C4-2B (cell line): ENCODE results near the gene PPP4R3A.
"Not testable (repeated sequence)": the region's sequence is repeated elsewhere in the genome, so short reads cannot be mapped to it uniquely, and the experiment has no call there.

Source experiments
- H3K27ac ChIP-seq: fragments of 450-650 bp; 2 replicates; pipeline ENCODE4 v1.5.1; 2017
- ZFX ChIP-seq: fragments of 450-650 bp; IDR thresholded peaks from 2 replicates; pipeline ENCODE4 v1.6.1; 2017
- TF ChIP-seq, protein P1 (sequence below): fragments of 450-650 bp; conservative IDR thresholded peaks from 2 replicates; pipeline ENCODE4 v1.5.1; 2017; ENCODE audit warnings: mild to moderate bottlenecking

Gene PPP4R3A

DNA sequence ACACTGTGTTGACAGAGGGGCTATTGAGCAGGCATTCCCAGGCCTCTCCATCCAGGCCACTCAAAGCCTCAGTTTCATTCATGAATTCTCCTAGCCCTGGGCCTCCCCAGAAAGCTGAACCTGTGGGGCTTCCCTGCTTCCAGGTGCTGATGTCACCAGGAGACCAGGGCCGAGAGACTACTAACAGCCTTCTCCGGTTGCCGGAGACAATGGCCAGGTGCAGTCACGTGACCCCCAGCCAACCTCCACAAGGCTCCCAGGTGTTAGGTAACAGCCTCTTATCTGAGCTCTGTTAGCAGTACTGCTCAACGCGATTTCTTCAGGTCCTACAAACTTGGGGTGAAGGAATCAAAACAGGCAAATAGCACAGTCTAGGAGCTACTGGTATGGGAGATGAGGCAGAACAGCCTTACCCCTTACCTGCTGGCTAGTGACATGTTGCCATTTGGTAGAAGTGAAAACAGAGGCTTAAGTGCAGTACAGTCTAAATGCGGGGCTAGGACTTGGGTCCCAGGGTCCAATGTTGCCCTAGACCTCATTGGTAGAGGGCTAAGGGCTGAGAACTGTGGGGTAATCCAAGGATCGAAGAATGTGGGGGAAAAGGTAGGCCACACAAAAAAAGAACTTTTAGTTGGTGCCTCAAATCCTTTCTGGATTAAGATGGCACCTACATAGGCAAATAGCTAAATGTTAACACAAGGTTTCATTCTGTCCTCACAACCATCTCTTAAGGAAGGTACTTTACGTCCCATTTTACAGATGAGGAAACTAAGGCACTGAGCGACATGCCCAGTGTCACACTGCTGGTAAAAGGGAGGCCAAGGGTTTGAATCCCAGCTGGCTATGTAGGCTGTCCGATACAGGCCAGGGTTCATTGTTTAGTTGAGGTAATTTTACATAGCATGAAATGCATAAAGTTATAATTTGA, 96.3 kb downstream of the PPP4R3A start:
- H3K27ac ChIP-seq: peak overlapping the region; percentile 41
- TF ChIP-seq ZFX: no peak
- TF ChIP-seq, protein P1, sequence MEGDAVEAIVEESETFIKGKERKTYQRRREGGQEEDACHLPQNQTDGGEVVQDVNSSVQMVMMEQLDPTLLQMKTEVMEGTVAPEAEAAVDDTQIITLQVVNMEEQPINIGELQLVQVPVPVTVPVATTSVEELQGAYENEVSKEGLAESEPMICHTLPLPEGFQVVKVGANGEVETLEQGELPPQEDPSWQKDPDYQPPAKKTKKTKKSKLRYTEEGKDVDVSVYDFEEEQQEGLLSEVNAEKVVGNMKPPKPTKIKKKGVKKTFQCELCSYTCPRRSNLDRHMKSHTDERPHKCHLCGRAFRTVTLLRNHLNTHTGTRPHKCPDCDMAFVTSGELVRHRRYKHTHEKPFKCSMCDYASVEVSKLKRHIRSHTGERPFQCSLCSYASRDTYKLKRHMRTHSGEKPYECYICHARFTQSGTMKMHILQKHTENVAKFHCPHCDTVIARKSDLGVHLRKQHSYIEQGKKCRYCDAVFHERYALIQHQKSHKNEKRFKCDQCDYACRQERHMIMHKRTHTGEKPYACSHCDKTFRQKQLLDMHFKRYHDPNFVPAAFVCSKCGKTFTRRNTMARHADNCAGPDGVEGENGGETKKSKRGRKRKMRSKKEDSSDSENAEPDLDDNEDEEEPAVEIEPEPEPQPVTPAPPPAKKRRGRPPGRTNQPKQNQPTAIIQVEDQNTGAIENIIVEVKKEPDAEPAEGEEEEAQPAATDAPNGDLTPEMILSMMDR: no peak

DNA sequence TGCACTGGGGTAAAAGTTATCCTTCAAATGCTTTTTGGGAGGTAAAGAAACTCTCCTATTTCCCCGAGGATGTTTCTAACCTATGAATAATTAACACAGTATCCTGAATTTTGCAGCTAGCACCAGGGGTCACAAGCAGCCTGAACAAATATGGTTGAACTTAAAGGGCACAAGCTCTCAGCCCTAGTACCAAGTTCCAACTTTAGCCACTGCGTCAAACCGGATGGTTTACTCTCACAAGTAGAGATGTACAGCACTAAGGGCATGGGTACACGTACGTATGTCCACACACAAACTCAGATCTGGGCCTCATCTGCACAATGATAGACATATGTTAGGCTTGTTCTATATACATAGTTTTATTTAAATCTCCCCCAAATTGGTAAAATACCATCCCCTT, 97.2 kb downstream of the PPP4R3A start:
- H3K27ac ChIP-seq: peak overlapping the region; percentile 41; the same call in 1 of the 2 replicates
- TF ChIP-seq, protein P1: no peak
- TF ChIP-seq ZFX: no peak

DNA sequence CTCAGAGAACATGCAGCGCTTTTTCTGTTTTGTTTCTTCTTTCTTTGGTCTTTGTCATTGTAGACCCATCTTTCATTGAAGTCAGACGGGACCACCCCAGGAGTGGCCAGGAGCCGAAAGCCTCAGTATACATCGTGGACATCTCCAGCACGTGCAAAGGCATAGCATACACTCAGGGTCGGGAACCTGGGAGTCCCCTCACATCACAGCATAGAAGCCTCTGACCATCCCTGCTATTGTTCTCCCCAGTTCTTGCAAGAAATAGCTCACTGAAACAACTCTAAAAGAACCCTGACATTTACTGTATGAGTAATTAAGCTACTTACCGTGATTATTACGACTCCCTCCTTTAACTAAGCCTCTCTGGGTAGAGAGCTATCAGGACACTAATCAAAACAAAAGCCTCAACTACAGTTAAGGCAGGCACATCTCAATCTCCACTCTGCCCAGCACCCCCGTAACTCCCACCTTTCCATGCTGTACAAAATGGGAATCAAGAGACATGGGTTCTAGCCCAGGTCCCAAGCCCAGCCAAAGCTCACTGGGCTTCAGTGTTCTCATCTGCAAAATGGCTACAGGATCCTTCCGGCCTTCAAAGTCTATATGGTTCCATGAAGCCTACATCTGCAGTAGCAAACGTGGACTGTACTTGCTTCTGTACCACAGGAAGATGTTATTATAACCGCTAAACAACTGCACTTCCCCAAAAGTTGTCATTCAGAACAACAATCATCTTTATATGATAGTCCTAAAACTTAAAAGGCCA, 99.2 kb downstream of the PPP4R3A start:
- H3K27ac ChIP-seq: no peak overlapping the region
- TF ChIP-seq, protein P1: no peak
- TF ChIP-seq ZFX: no peak

DNA sequence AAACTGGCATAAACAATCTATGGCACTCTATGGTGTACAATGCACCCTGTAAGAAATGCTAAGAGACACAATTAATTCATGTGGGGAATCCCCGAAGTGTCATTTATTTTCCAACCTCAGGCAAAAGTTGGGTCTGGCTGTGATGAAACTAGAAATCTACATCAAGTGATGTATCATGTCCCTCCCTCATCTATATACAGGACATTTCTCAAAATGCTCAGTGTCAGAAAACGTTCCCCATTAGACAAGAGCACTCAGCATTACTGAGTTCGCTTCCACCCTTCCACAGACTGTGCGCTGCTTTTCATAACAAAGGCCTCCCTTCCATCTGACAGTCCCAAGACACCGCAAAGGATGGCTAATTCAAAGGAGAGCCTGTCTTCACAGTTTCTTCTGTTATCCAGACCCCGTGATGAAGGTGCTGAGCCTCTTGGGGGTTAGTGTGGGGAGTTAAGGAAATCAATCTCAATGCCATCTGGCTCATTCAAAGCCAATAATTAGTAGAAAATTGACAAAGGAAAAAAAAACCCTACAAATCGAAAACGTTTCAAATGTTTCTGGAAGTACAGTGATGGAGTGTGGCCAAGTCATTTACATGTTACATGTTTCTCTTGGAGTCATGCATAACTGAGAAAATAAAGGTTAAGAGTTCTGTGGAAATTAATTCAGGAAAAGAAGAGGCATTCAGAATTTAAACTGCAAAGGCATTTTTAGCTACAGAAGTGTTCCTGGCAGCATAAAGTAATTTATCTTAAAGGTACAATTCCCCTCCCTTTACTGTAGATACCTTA, 100.0 kb downstream of the PPP4R3A start:
- no peak for TF ChIP-seq ZFX
- TF ChIP-seq, protein P1: no peak
- H3K27ac ChIP-seq: no peak overlapping the region

DNA sequence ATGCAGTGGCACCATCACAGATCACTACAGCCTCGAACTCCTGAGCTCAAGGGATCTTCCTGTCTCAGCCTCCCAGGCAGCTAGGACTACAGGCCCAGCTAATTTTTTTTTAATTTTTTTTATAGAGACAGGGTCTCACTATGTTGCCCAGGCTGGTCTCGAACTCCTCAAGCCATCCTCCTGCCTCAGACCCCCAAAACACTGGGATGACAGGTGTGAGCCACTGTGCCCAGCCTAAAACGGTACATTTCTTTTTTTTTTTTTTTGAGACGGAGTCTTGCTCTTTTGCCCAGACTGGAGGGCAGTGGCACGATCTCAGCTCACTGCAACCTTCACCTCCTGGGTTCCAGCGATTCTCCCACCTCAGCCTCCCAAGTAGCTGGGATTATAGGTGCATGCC, 100.9 kb downstream of the PPP4R3A start:
- not testable (repeated sequence) for H3K27ac ChIP-seq
